Neural cell (in vitro differentiated cells): ENCODE measurements around the gene ZRANB3.

Experiments used
- CTCF ChIP-seq: fragments of 450-650 bp; IDR thresholded peaks from 2 replicates; pipeline ENCODE4 v1.5.1; 2014; ENCODE audit warnings: antibody characterized with exemption, mild to moderate bottlenecking, moderate library complexity; ENCODE audit not compliant: poor library complexity, severe bottlenecking
- POLR2AphosphoS5 ChIP-seq: IDR thresholded peaks from 2 replicates; pipeline ENCODE4 v1.6.1; 2012

DNA sequence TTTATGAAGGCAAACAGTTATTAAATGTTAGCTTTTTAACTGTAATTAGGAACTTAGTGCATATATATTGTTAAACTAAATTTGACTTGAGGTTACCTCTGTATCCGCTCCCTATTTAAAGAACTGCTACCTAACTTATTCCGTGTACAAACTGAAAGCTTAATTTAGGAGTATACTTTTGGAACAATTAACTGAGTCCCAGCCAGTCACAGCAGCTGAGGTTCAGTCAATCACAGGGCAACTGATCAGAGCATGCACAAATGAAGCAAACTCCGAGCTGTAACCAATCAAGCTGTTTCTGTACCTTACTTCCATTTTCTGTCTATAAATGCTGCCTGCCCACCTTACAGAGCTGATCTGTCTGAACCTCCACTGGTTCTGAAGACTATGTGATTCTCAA is 417.7 kb downstream of the ZRANB3 start:
- TF ChIP-seq CTCF (no peak), POLR2AphosphoS5 (no peak)
